CD14-positive monocyte (primary cell): ENCODE data around the gene TSPAN33. TPM values are rescaled to one million over a fixed set of nuclear protein-coding genes. Genes with fewer than 3 reads are reported as not detected.

Source experiments
- DNase-seq, 3 donors: peaks; one replicate each; pipeline ENCODE4 v3.0.0-alpha.2; 2011 to 2022
- H2AFZ ChIP-seq: 2 replicates; pipeline ENCODE4 v1.6.0; 2012; ENCODE audit warnings: mild to moderate bottlenecking, low read depth, low read length, inconsistent platforms; ENCODE audit not compliant: insufficient read depth, poor library complexity, severe bottlenecking
- H3K27ac ChIP-seq, 2 donors: 1 replicate in 1 of 2; 2 replicates in 1 of 2; pipeline ENCODE4 v1.5.1; 2012 to 2013; ENCODE audit warnings: low read length in 2 of 2, control low read depth in 1 of 2, inconsistent platforms in 1 of 2, low read depth in 1 of 2, mild to moderate bottlenecking in 1 of 2
- H3K27me3 ChIP-seq, 2 donors: one replicate each; pipeline versions ENCODE4 v1.6.0 to v1.6.1; 2011 to 2013; ENCODE audit warnings: low read length in 2 of 2; ENCODE audit not compliant: control insufficient read depth in 2 of 2, insufficient read depth in 2 of 2
- H3K36me3 ChIP-seq, 2 donors: replicated peaks in 1 of 2; 1 replicate in 1 of 2; 2 replicates in 1 of 2; pipeline versions ENCODE4 v1.5.1 to v1.6.1; 2012 to 2013; ENCODE audit warnings: low read length in 2 of 2, control low read depth in 1 of 2, inconsistent platforms in 1 of 2, mild to moderate bottlenecking in 1 of 2; ENCODE audit not compliant: insufficient read depth in 2 of 2, control insufficient read depth in 1 of 2
- H3K4me1 ChIP-seq, 2 donors: 1 replicate in 1 of 2; 2 replicates in 1 of 2; pipeline versions ENCODE4 v1.5.1 to v1.6.1; 2012 to 2013; ENCODE audit warnings: low read length in 2 of 2, control low read depth in 1 of 2, inconsistent platforms in 1 of 2, mild to moderate bottlenecking in 1 of 2, moderate library complexity in 1 of 2; ENCODE audit not compliant: insufficient read depth in 2 of 2, control insufficient read depth in 1 of 2
- H3K4me2 ChIP-seq: replicated peaks from 2 replicates; pipeline ENCODE3; 2012; ENCODE audit warnings: low read length, moderate library complexity, mild to moderate bottlenecking; ENCODE audit not compliant: poor library complexity, severe bottlenecking; ENCODE audit errors: extremely low read depth
- H3K4me3 ChIP-seq, 3 experiments: fragments of 200-600 bp in 1 of 3; sonication (generic) in 1 of 3; replicated peaks in 1 of 3; 1 replicate in 2 of 3; 2 replicates in 1 of 3; pipeline ENCODE4 v1.5.1; 2011 to 2013; ENCODE audit warnings: low read length in 3 of 3, mild to moderate bottlenecking in 3 of 3, control low read depth in 2 of 3, low read depth in 2 of 3, inconsistent platforms in 1 of 3, moderate library complexity in 1 of 3
- H3K79me2 ChIP-seq: 2 replicates; pipeline ENCODE4 v1.6.0; 2012; ENCODE audit warnings: mild to moderate bottlenecking, control low read depth, inconsistent platforms, low read length, moderate library complexity; ENCODE audit not compliant: insufficient read depth
- H3K9ac ChIP-seq: 2 replicates; pipeline ENCODE4 v1.6.0; 2017; ENCODE audit warnings: low read length, mild to moderate bottlenecking; ENCODE audit not compliant: insufficient read depth, poor library complexity, severe bottlenecking
- H3K9me3 ChIP-seq, 2 donors: replicated peaks in 1 of 2; 1 replicate in 1 of 2; 2 replicates in 1 of 2; pipeline versions ENCODE4 v1.5.1 to v1.6.1; 2012 to 2013; ENCODE audit warnings: low read length in 2 of 2, control low read depth in 1 of 2; ENCODE audit not compliant: control insufficient read depth in 1 of 2, insufficient read depth in 1 of 2
- H4K20me1 ChIP-seq: 2 replicates; pipeline ENCODE4 v1.6.0; 2012; ENCODE audit warnings: mild to moderate bottlenecking, low read length, control low read depth, moderate library complexity; ENCODE audit not compliant: insufficient read depth
- H3K27ac Mint-ChIP-seq, 7 donors: one replicate each; pipeline ENCODE4 v1.8.0; 2020; ENCODE audit warnings: mild to moderate bottlenecking in 7 of 7, mixed read lengths in 7 of 7, moderate library complexity in 6 of 7, inconsistent platforms in 2 of 7
- H3K27me3 Mint-ChIP-seq, 3 donors: one replicate each; pipeline ENCODE4 v1.8.0; 2021 to 2022; ENCODE audit warnings: low read depth in 3 of 3, mild to moderate bottlenecking in 3 of 3, mixed read lengths in 3 of 3, moderate library complexity in 3 of 3, inconsistent platforms in 1 of 3
- H3K36me3 Mint-ChIP-seq, 2 donors: one replicate each; pipeline ENCODE4 v1.8.0; 2020; ENCODE audit warnings: mixed read lengths in 2 of 2, inconsistent platforms in 1 of 2, mild to moderate bottlenecking in 1 of 2
- H3K4me1 Mint-ChIP-seq: one replicate; pipeline ENCODE4 v1.8.0; 2020; ENCODE audit warnings: mild to moderate bottlenecking, mixed read lengths
- H3K4me3 Mint-ChIP-seq, 2 donors: one replicate each; pipeline ENCODE4 v1.8.0; 2020; ENCODE audit warnings: mild to moderate bottlenecking in 2 of 2, mixed read lengths in 2 of 2, moderate library complexity in 1 of 2
- H3K9me3 Mint-ChIP-seq, 7 donors: one replicate each; pipeline ENCODE4 v1.8.0; 2020 to 2022; ENCODE audit warnings: mixed read lengths in 7 of 7, mild to moderate bottlenecking in 6 of 7, moderate library complexity in 6 of 7, inconsistent platforms in 2 of 7
- CTCF ChIP-seq: fragments of 200-600 bp; IDR thresholded peaks from one replicate; pipeline ENCODE4 v1.8.0; 2022; ENCODE audit warnings: antibody characterized with exemption, mild to moderate bottlenecking
- WGBS: methylation state at CpG from one replicate; pipeline ENCODE4 v1.1.5; 2013; ENCODE audit warnings: missing lambda C conversion rate; ENCODE audit not compliant: insufficient coverage; 5-methylcytosine and 5-hydroxymethylcytosine counted together
- intact Hi-C, 2 donors: fragments of 100-400 bp; cut with micrococcal nuclease; formaldehyde crosslinking; loops; one replicate each; pipeline versions ENCODE4 v1.15.0 to v1.15.1; 2023
- polyA plus RNA-seq, 3 donors: library from polyadenylated mRNA; depleted of rRNA in 1 of 3; unstranded in 2 of 3; stranded (reverse) in 1 of 3; fragments of 300-500 nt in 2 of 3; fragments of >200 nt in 1 of 3; fragmentation: Illumina TruSeq in 2 of 3; gene quantifications; 1 replicate in 2 of 3; 2 replicates in 1 of 3; pipeline ENCODE4 v1.2.3, GENCODE V29; 2012 to 2021

Gene TSPAN33
- polyA plus RNA-seq, 3 donors, result 2.9 to 7.5 (median 4.4) TPM

- H4K20me1 ChIP-seq, result no peaks in the 10 kb centered on the region
- Mint-ChIP-seq H3K27ac (no peak overlapping the region), H3K4me1 (peaks cover 18% of the 10 kb centered on the region), H3K4me3 (no peak overlapping the region), H3K36me3 (no peaks in the 10 kb centered on the region), H3K27me3 (peaks cover 0 to 4% (median 0%) of the 10 kb centered on the region in 3 donors), H3K9me3 (no peaks in the 10 kb centered on the region)
- H3K27me3 ChIP-seq, result no peaks in the 10 kb centered on the region
- H3K4me1 ChIP-seq, result peaks cover 4 to 9% of the 10 kb centered on the region in 2 donors
- H3K4me3 ChIP-seq, result no peak overlapping the region
- no peaks in the 10 kb centered on the region for H3K36me3 ChIP-seq
- H3K9ac ChIP-seq, result no peak overlapping the region
- no peak overlapping the region for H2AFZ ChIP-seq
- 95% methylated on average over 6 of the region's 8 CpGs for WGBS
- no peak overlapping the region for H3K27ac ChIP-seq
- no peak for DNase-seq
- H3K4me2 ChIP-seq, result no peak overlapping the region
- TF ChIP-seq CTCF, result no peak
- intact Hi-C loops, result loop anchor here in 1 of 2 donors (10.0 kb wide), 1 partner anchor 194 kb away; no protein-coding TSS in a partner anchor
- no peaks in the 10 kb centered on the region for H3K79me2 ChIP-seq
- H3K9me3 ChIP-seq, result no peaks in the 10 kb centered on the region
Observed at GRCh38 chr7:129098409-129099084, 46.0 kb upstream of the TSPAN33 start.

GRCh38 chr7:129100827-129101166 is 43.7 kb upstream of the TSPAN33 start:
- H4K20me1 ChIP-seq, result no peaks in the 10 kb centered on the region
- no peak overlapping the region for H3K4me3 ChIP-seq
- no CpG with 5 or more reads among the region's 2 CpGs for WGBS
- Mint-ChIP-seq H3K36me3 (no peaks in the 10 kb centered on the region), H3K4me1 (peaks cover 10% of the 10 kb centered on the region), H3K27ac (no peak overlapping the region), H3K4me3 (no peak overlapping the region), H3K9me3 (no peaks in the 10 kb centered on the region), H3K27me3 (peaks cover 0 to 3% (median 1%) of the 10 kb centered on the region in 3 donors)
- no peaks in the 10 kb centered on the region for H3K79me2 ChIP-seq
- no peak overlapping the region for H3K4me2 ChIP-seq
- H2AFZ ChIP-seq, result no peak overlapping the region
- no peaks in the 10 kb centered on the region for H3K9me3 ChIP-seq
- intact Hi-C loops, result no loop called here
- no peak for TF ChIP-seq CTCF
- no peak overlapping the region for H3K27ac ChIP-seq
- H3K9ac ChIP-seq, result no peak overlapping the region
- H3K36me3 ChIP-seq, result no peaks in the 10 kb centered on the region
- H3K4me1 ChIP-seq, result peaks cover 0 to 9% of the 10 kb centered on the region in 2 donors
- DNase-seq, result no peak
- no peaks in the 10 kb centered on the region for H3K27me3 ChIP-seq
